ENCODE data around the gene PI16.
"Not testable (repeated sequence)": the region's sequence is repeated elsewhere in the genome, so short reads cannot be mapped to it uniquely, and the experiment has no call there.

DNA sequence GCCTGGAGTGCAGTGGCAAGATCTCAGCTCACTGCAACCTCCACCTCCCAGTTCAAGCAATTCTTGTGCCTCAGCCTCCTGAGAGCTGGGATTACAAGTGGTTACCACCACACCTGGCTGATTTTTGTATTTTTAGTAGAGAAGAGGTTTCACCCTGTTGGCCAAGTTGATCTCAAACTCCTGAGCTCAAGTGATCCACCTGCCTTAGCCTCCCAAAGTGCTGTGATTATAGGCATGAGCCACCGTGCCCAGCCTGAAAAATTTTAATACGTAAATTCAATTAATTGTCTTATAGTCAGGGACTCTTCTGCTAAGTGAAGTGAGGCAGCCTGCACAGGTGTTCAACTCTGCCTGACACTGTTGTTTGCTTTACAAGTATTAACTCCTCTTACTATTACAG is 35.9 kb downstream of the PI16 start:
- not testable (repeated sequence) for TF ChIP-seq NFYB (CRISPR knock-in tag; conservative IDR thresholded peaks at IDR 0.05; ENCODE audit: low read depth); SMAD4 (CRISPR knock-in tag; IDR thresholded peaks at IDR 0.05); FOXP1 (CRISPR knock-in tag; IDR thresholded peaks at IDR 0.05; ENCODE audit: borderline replicate concordance); ELF4 (CRISPR knock-in tag; IDR thresholded peaks at IDR 0.05; ENCODE audit: low read depth); JUN (CRISPR knock-in tag; IDR thresholded peaks at IDR 0.05)
- TF ChIP-seq, protein P1, sequence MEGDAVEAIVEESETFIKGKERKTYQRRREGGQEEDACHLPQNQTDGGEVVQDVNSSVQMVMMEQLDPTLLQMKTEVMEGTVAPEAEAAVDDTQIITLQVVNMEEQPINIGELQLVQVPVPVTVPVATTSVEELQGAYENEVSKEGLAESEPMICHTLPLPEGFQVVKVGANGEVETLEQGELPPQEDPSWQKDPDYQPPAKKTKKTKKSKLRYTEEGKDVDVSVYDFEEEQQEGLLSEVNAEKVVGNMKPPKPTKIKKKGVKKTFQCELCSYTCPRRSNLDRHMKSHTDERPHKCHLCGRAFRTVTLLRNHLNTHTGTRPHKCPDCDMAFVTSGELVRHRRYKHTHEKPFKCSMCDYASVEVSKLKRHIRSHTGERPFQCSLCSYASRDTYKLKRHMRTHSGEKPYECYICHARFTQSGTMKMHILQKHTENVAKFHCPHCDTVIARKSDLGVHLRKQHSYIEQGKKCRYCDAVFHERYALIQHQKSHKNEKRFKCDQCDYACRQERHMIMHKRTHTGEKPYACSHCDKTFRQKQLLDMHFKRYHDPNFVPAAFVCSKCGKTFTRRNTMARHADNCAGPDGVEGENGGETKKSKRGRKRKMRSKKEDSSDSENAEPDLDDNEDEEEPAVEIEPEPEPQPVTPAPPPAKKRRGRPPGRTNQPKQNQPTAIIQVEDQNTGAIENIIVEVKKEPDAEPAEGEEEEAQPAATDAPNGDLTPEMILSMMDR (IDR thresholded peaks at IDR 0.05), result not testable (repeated sequence)
- TF ChIP-seq, protein P2, sequence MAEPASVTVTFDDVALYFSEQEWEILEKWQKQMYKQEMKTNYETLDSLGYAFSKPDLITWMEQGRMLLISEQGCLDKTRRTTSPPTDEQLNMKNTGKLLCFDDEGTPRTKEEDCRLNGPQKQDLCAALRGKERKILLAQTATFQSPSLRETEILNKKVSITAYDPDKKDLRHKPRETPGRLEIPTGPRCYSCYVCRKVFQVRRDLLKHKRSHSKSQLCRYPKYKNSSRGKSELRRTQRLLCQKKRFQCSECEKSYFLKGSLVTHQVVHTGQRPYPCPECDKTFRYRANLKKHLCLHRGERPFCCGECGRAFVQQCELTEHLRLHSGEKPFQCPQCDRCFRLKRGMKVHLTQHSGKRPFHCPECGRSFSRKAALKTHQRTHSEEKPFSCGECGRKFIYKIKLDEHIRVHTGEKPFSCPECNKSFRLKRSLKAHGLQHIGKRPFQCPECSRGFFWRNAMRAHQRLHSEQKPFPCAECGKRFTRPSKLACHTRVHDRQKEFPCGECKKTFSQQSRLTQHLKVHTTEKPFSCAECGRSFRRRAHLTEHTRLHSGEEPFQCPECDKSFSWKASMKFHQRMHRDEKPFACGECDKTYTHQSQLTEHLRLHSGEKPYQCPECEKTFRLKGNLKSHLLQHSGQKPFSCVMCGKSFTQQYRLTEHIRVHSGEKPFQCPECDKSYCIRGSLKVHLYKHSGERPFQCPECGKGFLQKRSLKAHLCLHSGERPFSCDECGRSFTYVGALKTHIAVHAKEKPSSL (CRISPR knock-in tag; conservative IDR thresholded peaks at IDR 0.05), result not testable (repeated sequence)
- TF ChIP-seq, protein P3, sequence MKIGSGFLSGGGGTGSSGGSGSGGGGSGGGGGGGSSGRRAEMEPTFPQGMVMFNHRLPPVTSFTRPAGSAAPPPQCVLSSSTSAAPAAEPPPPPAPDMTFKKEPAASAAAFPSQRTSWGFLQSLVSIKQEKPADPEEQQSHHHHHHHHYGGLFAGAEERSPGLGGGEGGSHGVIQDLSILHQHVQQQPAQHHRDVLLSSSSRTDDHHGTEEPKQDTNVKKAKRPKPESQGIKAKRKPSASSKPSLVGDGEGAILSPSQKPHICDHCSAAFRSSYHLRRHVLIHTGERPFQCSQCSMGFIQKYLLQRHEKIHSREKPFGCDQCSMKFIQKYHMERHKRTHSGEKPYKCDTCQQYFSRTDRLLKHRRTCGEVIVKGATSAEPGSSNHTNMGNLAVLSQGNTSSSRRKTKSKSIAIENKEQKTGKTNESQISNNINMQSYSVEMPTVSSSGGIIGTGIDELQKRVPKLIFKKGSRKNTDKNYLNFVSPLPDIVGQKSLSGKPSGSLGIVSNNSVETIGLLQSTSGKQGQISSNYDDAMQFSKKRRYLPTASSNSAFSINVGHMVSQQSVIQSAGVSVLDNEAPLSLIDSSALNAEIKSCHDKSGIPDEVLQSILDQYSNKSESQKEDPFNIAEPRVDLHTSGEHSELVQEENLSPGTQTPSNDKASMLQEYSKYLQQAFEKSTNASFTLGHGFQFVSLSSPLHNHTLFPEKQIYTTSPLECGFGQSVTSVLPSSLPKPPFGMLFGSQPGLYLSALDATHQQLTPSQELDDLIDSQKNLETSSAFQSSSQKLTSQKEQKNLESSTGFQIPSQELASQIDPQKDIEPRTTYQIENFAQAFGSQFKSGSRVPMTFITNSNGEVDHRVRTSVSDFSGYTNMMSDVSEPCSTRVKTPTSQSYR (CRISPR knock-in tag; IDR thresholded peaks at IDR 0.05), result not testable (repeated sequence)
- TF ChIP-seq, protein P4, sequence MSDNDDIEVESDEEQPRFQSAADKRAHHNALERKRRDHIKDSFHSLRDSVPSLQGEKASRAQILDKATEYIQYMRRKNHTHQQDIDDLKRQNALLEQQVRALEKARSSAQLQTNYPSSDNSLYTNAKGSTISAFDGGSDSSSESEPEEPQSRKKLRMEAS (CRISPR knock-in tag; IDR thresholded peaks at IDR 0.05), result not testable (repeated sequence)
- TF ChIP-seq, protein P5, sequence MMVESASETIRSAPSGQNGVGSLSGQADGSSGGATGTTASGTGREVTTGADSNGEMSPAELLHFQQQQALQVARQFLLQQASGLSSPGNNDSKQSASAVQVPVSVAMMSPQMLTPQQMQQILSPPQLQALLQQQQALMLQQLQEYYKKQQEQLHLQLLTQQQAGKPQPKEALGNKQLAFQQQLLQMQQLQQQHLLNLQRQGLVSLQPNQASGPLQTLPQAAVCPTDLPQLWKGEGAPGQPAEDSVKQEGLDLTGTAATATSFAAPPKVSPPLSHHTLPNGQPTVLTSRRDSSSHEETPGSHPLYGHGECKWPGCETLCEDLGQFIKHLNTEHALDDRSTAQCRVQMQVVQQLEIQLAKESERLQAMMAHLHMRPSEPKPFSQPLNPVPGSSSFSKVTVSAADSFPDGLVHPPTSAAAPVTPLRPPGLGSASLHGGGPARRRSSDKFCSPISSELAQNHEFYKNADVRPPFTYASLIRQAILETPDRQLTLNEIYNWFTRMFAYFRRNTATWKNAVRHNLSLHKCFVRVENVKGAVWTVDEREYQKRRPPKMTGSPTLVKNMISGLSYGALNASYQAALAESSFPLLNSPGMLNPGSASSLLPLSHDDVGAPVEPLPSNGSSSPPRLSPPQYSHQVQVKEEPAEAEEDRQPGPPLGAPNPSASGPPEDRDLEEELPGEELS (CRISPR knock-in tag; IDR thresholded peaks at IDR 0.05), result not testable (repeated sequence)
- TF ChIP-seq, protein P6, sequence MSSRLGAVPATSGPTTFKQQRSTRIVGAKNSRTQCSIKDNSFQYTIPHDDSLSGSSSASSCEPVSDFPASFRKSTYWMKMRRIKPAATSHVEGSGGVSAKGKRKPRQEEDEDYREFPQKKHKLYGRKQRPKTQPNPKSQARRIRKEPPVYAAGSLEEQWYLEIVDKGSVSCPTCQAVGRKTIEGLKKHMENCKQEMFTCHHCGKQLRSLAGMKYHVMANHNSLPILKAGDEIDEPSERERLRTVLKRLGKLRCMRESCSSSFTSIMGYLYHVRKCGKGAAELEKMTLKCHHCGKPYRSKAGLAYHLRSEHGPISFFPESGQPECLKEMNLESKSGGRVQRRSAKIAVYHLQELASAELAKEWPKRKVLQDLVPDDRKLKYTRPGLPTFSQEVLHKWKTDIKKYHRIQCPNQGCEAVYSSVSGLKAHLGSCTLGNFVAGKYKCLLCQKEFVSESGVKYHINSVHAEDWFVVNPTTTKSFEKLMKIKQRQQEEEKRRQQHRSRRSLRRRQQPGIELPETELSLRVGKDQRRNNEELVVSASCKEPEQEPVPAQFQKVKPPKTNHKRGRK (CRISPR knock-in tag; IDR thresholded peaks at IDR 0.05; ENCODE audit: borderline replicate concordance), result not testable (repeated sequence)
- TF ChIP-seq, protein P7, sequence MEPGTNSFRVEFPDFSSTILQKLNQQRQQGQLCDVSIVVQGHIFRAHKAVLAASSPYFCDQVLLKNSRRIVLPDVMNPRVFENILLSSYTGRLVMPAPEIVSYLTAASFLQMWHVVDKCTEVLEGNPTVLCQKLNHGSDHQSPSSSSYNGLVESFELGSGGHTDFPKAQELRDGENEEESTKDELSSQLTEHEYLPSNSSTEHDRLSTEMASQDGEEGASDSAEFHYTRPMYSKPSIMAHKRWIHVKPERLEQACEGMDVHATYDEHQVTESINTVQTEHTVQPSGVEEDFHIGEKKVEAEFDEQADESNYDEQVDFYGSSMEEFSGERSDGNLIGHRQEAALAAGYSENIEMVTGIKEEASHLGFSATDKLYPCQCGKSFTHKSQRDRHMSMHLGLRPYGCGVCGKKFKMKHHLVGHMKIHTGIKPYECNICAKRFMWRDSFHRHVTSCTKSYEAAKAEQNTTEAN (CRISPR knock-in tag; IDR thresholded peaks at IDR 0.05), result not testable (repeated sequence)
